Lower leg skin (tissue), 3 donors: ENCODE measurements around the gene PTPRN2.

Experiments
- CTCF ChIP-seq, 3 donors: fragments of 450-650 bp; IDR thresholded peaks; one replicate each; pipeline ENCODE4 v1.5.1; 2016; ENCODE audit warnings: antibody characterized with exemption in 3 of 3, mild to moderate bottlenecking in 3 of 3, moderate library complexity in 2 of 3
- POLR2A ChIP-seq, 2 donors: fragments of 450-650 bp; IDR thresholded peaks; one replicate each; pipeline ENCODE4 v1.6.1; 2016 to 2017; ENCODE audit warnings: antibody characterized with exemption in 2 of 2, mild to moderate bottlenecking in 1 of 2, moderate library complexity in 1 of 2

- TF ChIP-seq CTCF (IDR thresholded peaks at IDR 0.05) (no peak), POLR2A (IDR thresholded peaks at IDR 0.05) (no peak)
Measured at GRCh38 chr7:157628456-157628855, 959.2 kb downstream of the PTPRN2 start.
